Sigmoid colon (tissue), 7 donors: ENCODE measurements around the gene HSPA1A. TPM values are rescaled to one million over a fixed set of nuclear protein-coding genes. Genes with fewer than 3 reads are reported as not detected.

Source experiments
- DNase-seq: peaks from one replicate; pipeline ENCODE4 v3.0.0-alpha.2; 2019
- H3K27ac ChIP-seq, 4 donors: fragments of 200-600 bp; sonication (generic); one replicate each; pipeline ENCODE4 v1.5.1; 2016 to 2019; ENCODE audit warnings: mild to moderate bottlenecking in 1 of 4
- H3K27me3 ChIP-seq, 3 donors: fragments of 200-600 bp; sonication (generic); one replicate each; pipeline ENCODE4 v1.5.1; 2019; ENCODE audit warnings: mild to moderate bottlenecking in 1 of 3
- H3K36me3 ChIP-seq, 4 donors: fragments of 200-600 bp; sonication (generic); one replicate each; pipeline ENCODE4 v1.5.1; 2016 to 2019
- H3K4me1 ChIP-seq, 4 donors: fragments of 200-600 bp; sonication (generic); one replicate each; pipeline ENCODE4 v1.5.1; 2017 to 2019
- H3K4me3 ChIP-seq, 4 donors: fragments of 200-600 bp; sonication (generic); one replicate each; pipeline ENCODE4 v1.5.1; 2017 to 2019; ENCODE audit warnings: mild to moderate bottlenecking in 2 of 4, moderate library complexity in 1 of 4
- H3K9me3 ChIP-seq, 4 donors: fragments of 200-600 bp in 3 of 4; sonication (generic) in 3 of 4; one replicate each; pipeline versions ENCODE4 v1.5.1 to v1.6.1; 2013 to 2019
- CTCF ChIP-seq, 4 experiments: fragments of 450-650 bp in 3 of 4; fragments of 200-600 bp in 1 of 4; IDR thresholded peaks; one replicate each; pipeline ENCODE4 v1.5.1; 2016 to 2019; ENCODE audit warnings: antibody characterized with exemption in 4 of 4, mild to moderate bottlenecking in 3 of 4, moderate library complexity in 2 of 4
- EP300 ChIP-seq, 4 donors: sonication (generic); formaldehyde crosslinking; IDR thresholded peaks; one replicate each; pipeline ENCODE4 v1.6.1; 2017; ENCODE audit warnings: antibody characterized with exemption in 4 of 4
- POLR2A ChIP-seq, 2 donors: fragments of 450-650 bp; IDR thresholded peaks; one replicate each; pipeline ENCODE4 v1.6.1; 2016; ENCODE audit warnings: antibody characterized with exemption in 2 of 2, mild to moderate bottlenecking in 2 of 2, moderate library complexity in 2 of 2
- POLR2AphosphoS5 ChIP-seq, 4 donors: sonication (generic); formaldehyde crosslinking; IDR thresholded peaks; one replicate each; pipeline ENCODE4 v1.6.1; 2017; ENCODE audit warnings: antibody characterized with exemption in 4 of 4
- WGBS, 2 donors: extraction: QIAGEN DNeasy Blood & Tissue Kit; methylation state at CpG; one replicate each; pipeline ENCODE4 v1.1.7; 2013; 5-methylcytosine and 5-hydroxymethylcytosine counted together
- intact Hi-C: fragments of 100-400 bp; cut with DNase I; formaldehyde crosslinking; loops from one replicate; pipeline ENCODE4 v1.15.1; 2023
- polyA plus RNA-seq, 3 donors: library from polyadenylated mRNA; stranded (reverse); fragments of 200-250 nt; gene quantifications; one replicate each; pipeline ENCODE4 v1.2.3, GENCODE V29; 2013
- total RNA-seq, 4 donors: library from RNA; depleted of rRNA; stranded (reverse); fragments of >200 nt; gene quantifications; one replicate each; pipeline ENCODE4 v1.1.0, GENCODE V29; 2016
- donor health status: healthy with polysubstance abuse.
- donor health status: Bipolar disorder and iron deficiency.
- donor health status: healthy.

Gene HSPA1A
- total and polyA plus RNA-seq, 7 donors, result 39.0 to 321 (median 147) TPM

GRCh38 chr6:31794866-31795615 lies 20.3 kb upstream of the HSPA1A start:
- intact Hi-C loops, result loop anchor here (2.0 to 5.0 kb wide), 2 partner anchors 54 to 88 kb away; partner anchors contain the start of genes LY6G6F and MSH5
- TF ChIP-seq EP300 (IDR thresholded peaks at IDR 0.05) (no peak), CTCF (IDR thresholded peaks at IDR 0.05) (no peak), POLR2A (IDR thresholded peaks at IDR 0.05) (no peak)
- H3K4me3 ChIP-seq, result peak overlapping the region; percentile 80 to 97 (median 90)
- 1% methylated on average over 44 of the region's 44 CpGs for WGBS, 2 donors
- peaks cover 0 to 35% (median 2%) of the 10 kb centered on the region in 4 donors for H3K36me3 ChIP-seq
- no peaks in the 10 kb centered on the region for H3K27me3 ChIP-seq
- peaks cover 0 to 22% (median 17%) of the 10 kb centered on the region in 4 donors for H3K4me1 ChIP-seq
- no peak for DNase-seq
- H3K9me3 ChIP-seq, result no peaks in the 10 kb centered on the region
- H3K27ac ChIP-seq, result peak overlapping the region; percentile 90 to 94 (median 91)

GRCh38 chr6:31795616-31796298 lies 19.6 kb upstream of the HSPA1A start, which contains the start of gene VARS1:
Gene VARS1 (minus strand): TSS chr6:31795752. CDS start chr6:31795217, 535 bp downstream.
- Histone ChIP-seq H3K4me1 (peaks cover 0 to 22% (median 17%) of the 10 kb centered on the region in 4 donors), H3K4me3 (peak within 1 kb of the TSS; percentile 80 to 97 (median 90)), H3K27me3 (no peaks in the 10 kb centered on the region), H3K27ac (peak within 1 kb of the TSS; percentile 90 to 94 (median 91)), H3K9me3 (no peaks in the 10 kb centered on the region), H3K36me3 (peaks cover 0 to 28% (median 2%) of the 10 kb centered on the region in 4 donors)
- intact Hi-C loops, result loop anchor here (1.0 to 2.0 kb wide), 2 partner anchors 35 to 55 kb away; partner anchors contain the start of gene MSH5
- DNase-seq, result peak; percentile 96
- TF ChIP-seq CTCF (IDR thresholded peaks at IDR 0.05) (peak; percentile 52 to 72 (median 72)), POLR2A (IDR thresholded peaks at IDR 0.05) (peak in 1 of 2 donors; percentile 35), EP300 (IDR thresholded peaks at IDR 0.05) (peak in 1 of 4 donors; percentile 3), POLR2AphosphoS5 (IDR thresholded peaks at IDR 0.05) (peak; percentile 36 to 78 (median 62))
- 0 to 1% methylated on average over 75 of the region's 75 CpGs for WGBS, 2 donors

- Histone ChIP-seq H3K9me3 (no peaks in the 10 kb centered on the region), H3K4me3 (no peak overlapping the region), H3K27me3 (no peaks in the 10 kb centered on the region), H3K4me1 (peaks cover 0 to 22% (median 17%) of the 10 kb centered on the region in 4 donors), H3K36me3 (peaks cover 0 to 26% (median 0%) of the 10 kb centered on the region in 4 donors), H3K27ac (peak overlapping the region; percentile 90 to 94 (median 91))
- intact Hi-C loops, result loop anchor here (1.0 kb wide), 1 partner anchor 33 kb away; no protein-coding TSS in a partner anchor
- TF ChIP-seq POLR2AphosphoS5 (IDR thresholded peaks at IDR 0.05) (no peak), CTCF (IDR thresholded peaks at IDR 0.05) (no peak), POLR2A (IDR thresholded peaks at IDR 0.05) (no peak), EP300 (IDR thresholded peaks at IDR 0.05) (no peak)
- 88 to 92% methylated on average over 2 of the region's 2 CpGs for WGBS, 2 donors
- DNase-seq, result no peak
These were observed 18.4 kb upstream of the HSPA1A start for GRCh38 chr6:31796993-31797385.

GRCh38 chr6:31797588-31797987 lies 17.8 kb upstream of the HSPA1A start:
- H3K9me3 ChIP-seq, result no peaks in the 10 kb centered on the region
- intact Hi-C loops, result no loop called here
- peaks cover 0 to 26% (median 0%) of the 10 kb centered on the region in 4 donors for H3K36me3 ChIP-seq
- peak overlapping the region in 1 of 4 donors; percentile 94 for H3K27ac ChIP-seq
- TF ChIP-seq POLR2A (IDR thresholded peaks at IDR 0.05) (no peak), CTCF (IDR thresholded peaks at IDR 0.05) (no peak), POLR2AphosphoS5 (IDR thresholded peaks at IDR 0.05) (no peak), EP300 (IDR thresholded peaks at IDR 0.05) (no peak)
- no peak overlapping the region for H3K4me3 ChIP-seq
- H3K4me1 ChIP-seq, result peaks cover 0 to 22% (median 17%) of the 10 kb centered on the region in 4 donors
- whole genome bisulfite sequencing, 2 donors, result 37 to 70% methylated on average over 5 of the region's 5 CpGs
- no peaks in the 10 kb centered on the region for H3K27me3 ChIP-seq
- DNase-seq, result no peak
